GM18526 (cell line): ENCODE results near the gene HSFX3.
"Not testable (repeated sequence)": the region's sequence is repeated elsewhere in the genome, so short reads cannot be mapped to it uniquely, and the experiment has no call there.

ENCODE experiments used
- POLR2A ChIP-seq: IDR thresholded peaks from 3 replicates; pipeline ENCODE4 v1.6.1; 2011; ENCODE audit not compliant: insufficient read length; ENCODE audit errors: extremely low read depth

HSFX3 gene

GRCh38 chrX:149549701-149550100, at the start of gene HSFX3:
Gene HSFX3 (minus strand): TSS chrX:149549924. CDS start chrX:149549852, 72 bp downstream.
- TF ChIP-seq POLR2A: not testable (repeated sequence)

GRCh38 chrX:149595214-149595613, 45.5 kb upstream of the HSFX3 start, which contains the start of gene HSFX2:
Gene HSFX2 (minus strand): TSS chrX:149595314. CDS start chrX:149594700, 614 bp downstream.
- TF ChIP-seq POLR2A: not testable (repeated sequence)

GRCh38 chrX:149587359-149587758, 37.6 kb upstream of the HSFX3 start, which contains the start of gene MAGEA9B:
Gene MAGEA9B (minus strand): TSS chrX:149587459. CDS start chrX:149583179, 4,280 bp downstream.
- not testable (repeated sequence) for TF ChIP-seq POLR2A

GRCh38 chrX:149572743-149573142, 23.0 kb upstream of the HSFX3 start:
- no peak for TF ChIP-seq POLR2A

GRCh38 chrX:149571770-149572169, 22.0 kb upstream of the HSFX3 start:
- TF ChIP-seq POLR2A: no peak

GRCh38 chrX:149570668-149571067, 20.9 kb upstream of the HSFX3 start:
- no peak for TF ChIP-seq POLR2A

GRCh38 chrX:149569770-149570169, 20.0 kb upstream of the HSFX3 start:
- no peak for TF ChIP-seq POLR2A

- TF ChIP-seq POLR2A: no peak
These were observed 19.1 kb upstream of the HSFX3 start for GRCh38 chrX:149568701-149569296.

GRCh38 chrX:149567621-149568417, 18.1 kb upstream of the HSFX3 start:
- no peak for TF ChIP-seq POLR2A

GRCh38 chrX:149563359-149563758, 13.6 kb upstream of the HSFX3 start:
- TF ChIP-seq POLR2A: no peak

- no peak for TF ChIP-seq POLR2A
These were observed 8.1 kb downstream of the HSFX3 start for GRCh38 chrX:149541521-149542047.

- peak; percentile 80 for TF ChIP-seq POLR2A
These were observed 8.9 kb downstream of the HSFX3 start, which contains the start of gene EOLA1 for GRCh38 chrX:149540621-149541520. Gene EOLA1 (plus strand): TSS chrX:149541012. CDS start chrX:149545631, 4,619 bp downstream.

- no peak for TF ChIP-seq POLR2A
These were observed 9.5 kb downstream of the HSFX3 start for GRCh38 chrX:149540131-149540620.

GRCh38 chrX:149539283-149540130, 10.2 kb downstream of the HSFX3 start:
- no peak for TF ChIP-seq POLR2A
